Stimulated activated CD4-positive, alpha-beta T cell treated with anti-CD3 and anti-CD28 coated beads, Interleukin-2, amount 100 ng/mL, for 4 hours (primary cell): ENCODE measurements around the gene HPGD.
"Not testable (repeated sequence)": the region's sequence is repeated elsewhere in the genome, so short reads cannot be mapped to it uniquely, and the experiment has no call there.

Source experiments
- DNase-seq: peaks from one replicate; pipeline ENCODE4 v3.0.0-alpha.2; 2020; ENCODE audit warnings: low read depth

The HPGD gene

GRCh38 chr4:174524242-174524641, 2.0 kb upstream of the HPGD start:
- DNase-seq: no peak

- DNase-seq: no peak
Observed at GRCh38 chr4:174523025-174523693, 871 bp upstream of the HPGD start.

- no peak for DNase-seq
Observed at GRCh38 chr4:174521800-174522182, 497 bp downstream of the HPGD start.

- DNase-seq: no peak
Observed at GRCh38 chr4:174520660-174521059, 1.6 kb downstream of the HPGD start.

GRCh38 chr4:174517502-174518445, 4.5 kb downstream of the HPGD start:
- DNase-seq: no peak

- DNase-seq: no peak
Observed at GRCh38 chr4:174516794-174517193, 5.5 kb downstream of the HPGD start.

- DNase-seq: no peak
Observed at GRCh38 chr4:174516345-174516744, 5.9 kb downstream of the HPGD start.

GRCh38 chr4:174512745-174513144, 9.5 kb downstream of the HPGD start:
- no peak for DNase-seq

GRCh38 chr4:174505892-174506291, 16.4 kb downstream of the HPGD start:
- no peak for DNase-seq

GRCh38 chr4:174505007-174505406, 17.3 kb downstream of the HPGD start:
- no peak for DNase-seq

- no peak for DNase-seq
Observed at GRCh38 chr4:174503079-174503715, 19.1 kb downstream of the HPGD start.

GRCh38 chr4:174496631-174497432, 25.5 kb downstream of the HPGD start:
- no peak for DNase-seq

GRCh38 chr4:174495626-174496025, 26.7 kb downstream of the HPGD start:
- no peak for DNase-seq

- no peak for DNase-seq
Observed at GRCh38 chr4:174494726-174495125, 27.6 kb downstream of the HPGD start.

GRCh38 chr4:174494146-174494545, 28.1 kb downstream of the HPGD start:
- DNase-seq: no peak

GRCh38 chr4:174490451-174490961, 31.8 kb downstream of the HPGD start:
- no peak for DNase-seq

- not testable (repeated sequence) for DNase-seq
Observed at GRCh38 chr4:174488368-174488767, 33.9 kb downstream of the HPGD start.

- no peak for DNase-seq
Observed at GRCh38 chr4:174485025-174485424, 37.3 kb downstream of the HPGD start.

- DNase-seq: no peak
Observed at GRCh38 chr4:174483792-174484191, 38.5 kb downstream of the HPGD start.

- no peak for DNase-seq
Observed at GRCh38 chr4:174479140-174479539, 43.1 kb downstream of the HPGD start.

GRCh38 chr4:174475528-174475927, 46.8 kb downstream of the HPGD start:
- DNase-seq: no peak
